ENCODE measurements around the gene FAM50A.

DNA sequence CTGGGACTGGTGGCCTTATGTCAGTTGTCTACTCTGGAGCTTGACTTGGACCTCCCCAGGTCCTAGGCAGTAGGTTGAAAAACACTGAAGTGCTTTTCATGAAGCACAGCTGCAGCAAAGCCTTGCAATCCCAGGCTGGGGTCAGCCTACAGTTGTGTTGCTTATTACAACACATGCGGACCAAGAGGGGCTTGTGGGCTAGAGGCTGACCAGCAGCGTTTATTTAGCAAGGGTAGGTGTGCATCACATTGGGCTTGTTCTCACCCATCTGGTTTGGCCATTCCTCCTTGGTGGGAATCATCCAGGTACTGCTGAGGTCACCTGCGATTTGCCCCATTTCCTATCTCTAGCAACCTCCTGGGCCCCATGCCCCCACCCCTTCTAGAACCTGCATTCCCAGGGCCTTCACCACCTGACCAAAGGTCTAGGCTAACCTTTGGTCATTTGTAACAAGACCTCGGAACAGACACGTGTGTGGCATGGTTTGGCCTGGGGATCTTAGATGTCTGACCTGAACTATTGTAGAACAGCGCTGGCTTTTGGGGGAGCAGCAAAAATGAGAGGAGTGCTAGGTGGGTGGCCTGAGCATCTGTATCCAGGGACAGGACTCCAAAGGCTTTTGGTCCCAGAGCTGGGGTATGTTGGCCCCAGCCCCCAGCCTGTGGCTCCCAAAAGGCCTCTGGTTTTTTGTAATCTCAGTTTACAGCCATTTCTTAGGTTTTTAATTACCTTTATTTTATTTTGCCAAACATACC is 42.7 kb upstream of the FAM50A start:
- no peak for TF ChIP-seq POLR2A (IDR thresholded peaks at IDR 0.05)
- TF ChIP-seq, protein P1, sequence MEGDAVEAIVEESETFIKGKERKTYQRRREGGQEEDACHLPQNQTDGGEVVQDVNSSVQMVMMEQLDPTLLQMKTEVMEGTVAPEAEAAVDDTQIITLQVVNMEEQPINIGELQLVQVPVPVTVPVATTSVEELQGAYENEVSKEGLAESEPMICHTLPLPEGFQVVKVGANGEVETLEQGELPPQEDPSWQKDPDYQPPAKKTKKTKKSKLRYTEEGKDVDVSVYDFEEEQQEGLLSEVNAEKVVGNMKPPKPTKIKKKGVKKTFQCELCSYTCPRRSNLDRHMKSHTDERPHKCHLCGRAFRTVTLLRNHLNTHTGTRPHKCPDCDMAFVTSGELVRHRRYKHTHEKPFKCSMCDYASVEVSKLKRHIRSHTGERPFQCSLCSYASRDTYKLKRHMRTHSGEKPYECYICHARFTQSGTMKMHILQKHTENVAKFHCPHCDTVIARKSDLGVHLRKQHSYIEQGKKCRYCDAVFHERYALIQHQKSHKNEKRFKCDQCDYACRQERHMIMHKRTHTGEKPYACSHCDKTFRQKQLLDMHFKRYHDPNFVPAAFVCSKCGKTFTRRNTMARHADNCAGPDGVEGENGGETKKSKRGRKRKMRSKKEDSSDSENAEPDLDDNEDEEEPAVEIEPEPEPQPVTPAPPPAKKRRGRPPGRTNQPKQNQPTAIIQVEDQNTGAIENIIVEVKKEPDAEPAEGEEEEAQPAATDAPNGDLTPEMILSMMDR (IDR thresholded peaks at IDR 0.05), result no peak
